ENCODE results near the gene FEV. TPM values are rescaled to one million over a fixed set of nuclear protein-coding genes. Genes with fewer than 3 reads are reported as not detected.
A peak's percentile ranks its signal among the peaks of the same experiment; 100 is the strongest.

FEV gene
- total RNA-seq, 1 experiment from 2014 or later: not detected

- no peak for DNase-seq (ENCODE audit: low spot score)
- in situ Hi-C loops (cut with HindIII; ENCODE audit: low sequenced_read_pairs): no loop called here
These were observed 3.0 kb downstream of the FEV start for GRCh38 chr2:218981881-218982585.

GRCh38 chr2:218981390-218981880 is 3.5 kb downstream of the FEV start:
- DNase-seq (ENCODE audit: low spot score): no peak
- in situ Hi-C loops (cut with HindIII; ENCODE audit: low sequenced_read_pairs): no loop called here

GRCh38 chr2:218980735-218981389 is 4.1 kb downstream of the FEV start:
- no peak for DNase-seq (ENCODE audit: low spot score)
- in situ Hi-C loops (cut with HindIII; ENCODE audit: low sequenced_read_pairs): no loop called here

DNA sequence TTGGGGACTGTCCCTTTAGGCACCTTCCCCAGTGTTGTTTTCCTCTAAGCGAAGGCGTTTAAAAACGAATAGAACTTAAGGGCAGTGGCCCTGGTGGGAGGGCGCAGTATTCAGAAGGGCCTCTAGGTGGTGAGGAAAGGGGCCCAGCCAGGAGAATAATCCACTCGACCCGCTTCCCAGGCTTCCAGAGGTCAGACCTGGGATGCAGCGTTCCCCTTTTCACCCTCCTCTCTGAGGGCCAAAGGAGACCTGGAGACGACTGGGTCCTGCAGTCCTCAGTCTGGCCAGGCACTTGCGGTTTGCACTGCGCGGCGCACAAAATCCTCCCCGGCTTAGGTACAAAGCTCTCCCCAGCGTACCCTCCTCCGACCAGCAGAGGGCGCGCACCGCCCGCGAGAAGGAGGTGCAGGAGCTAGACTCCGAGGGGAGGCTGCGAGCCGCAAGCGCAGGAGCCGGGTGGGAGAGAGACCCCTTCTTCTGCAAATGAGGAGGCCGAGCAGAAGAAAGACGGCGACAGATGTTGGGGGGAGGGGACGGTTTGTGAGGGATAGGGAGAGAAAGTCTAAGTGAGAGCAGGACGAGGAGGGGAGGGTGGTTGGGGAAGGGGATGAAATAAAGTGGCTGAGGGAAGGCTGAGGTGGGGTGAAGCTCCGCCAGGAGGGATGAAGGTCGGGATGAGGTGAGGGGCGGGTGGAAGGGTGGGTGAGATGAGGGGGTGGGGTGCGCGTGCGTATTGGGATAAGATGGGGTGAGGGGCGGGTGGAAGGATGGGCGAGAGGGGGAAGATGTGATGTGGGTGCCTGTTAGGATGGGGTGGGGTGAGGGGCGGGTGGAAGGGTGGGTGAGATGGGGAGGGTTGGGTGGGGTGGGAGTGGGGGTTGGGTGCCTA is 4.9 kb downstream of the FEV start:
- peak; percentile 82 for DNase-seq (ENCODE audit: low spot score)
- in situ Hi-C loops (cut with HindIII; ENCODE audit: low sequenced_read_pairs): no loop called here

- in situ Hi-C loops (cut with HindIII; ENCODE audit: low sequenced_read_pairs): no loop called here
- no peak for DNase-seq (ENCODE audit: low spot score)
These were observed 9.8 kb downstream of the FEV start for GRCh38 chr2:218975060-218975777.

GRCh38 chr2:218970894-218971293 is 14.1 kb downstream of the FEV start:
- DNase-seq (ENCODE audit: low spot score): no peak
- in situ Hi-C loops (cut with HindIII; ENCODE audit: low sequenced_read_pairs): no loop called here

DNA sequence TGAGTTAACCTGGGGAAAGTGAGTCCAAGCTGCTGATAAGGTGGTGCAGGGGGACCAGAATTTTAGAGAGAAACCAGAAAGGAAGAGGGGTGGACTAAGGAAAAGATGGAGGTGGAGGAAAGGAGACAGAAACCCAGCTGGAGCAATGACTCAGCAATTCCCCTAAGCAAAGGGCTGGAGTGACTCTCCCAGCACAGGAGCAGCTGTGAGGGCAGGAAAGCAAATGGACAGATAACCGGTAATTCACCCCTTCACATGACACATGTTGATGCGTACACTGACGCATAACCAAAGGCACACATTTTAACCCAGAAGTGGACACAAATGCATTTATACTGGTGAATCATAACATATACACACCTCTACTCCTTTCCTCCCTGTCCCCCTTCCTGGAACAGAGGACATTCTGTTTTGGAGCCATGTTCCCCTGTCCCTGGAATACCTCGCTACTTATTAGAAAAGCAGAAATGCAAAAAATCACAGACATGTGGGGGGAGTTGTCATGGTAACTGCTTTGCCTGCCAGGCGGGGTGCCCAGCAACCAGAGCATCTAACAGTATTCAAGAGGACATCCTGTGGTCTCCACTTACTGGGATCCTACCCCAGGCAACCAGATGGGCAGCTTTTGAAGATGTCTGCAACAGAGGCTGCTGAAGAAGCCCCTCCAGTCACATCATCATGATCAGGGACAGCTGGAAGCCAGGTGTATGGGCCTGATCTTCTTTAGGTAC is 20.8 kb downstream of the FEV start:
- DNase-seq (ENCODE audit: low spot score): peak; percentile 5
- in situ Hi-C loops (cut with HindIII; ENCODE audit: low sequenced_read_pairs): no loop called here

GRCh38 chr2:218963601-218964000 is 21.4 kb downstream of the FEV start:
- in situ Hi-C loops (cut with HindIII; ENCODE audit: low sequenced_read_pairs): no loop called here
- no peak for DNase-seq (ENCODE audit: low spot score)

- in situ Hi-C loops (cut with HindIII; ENCODE audit: low sequenced_read_pairs): no loop called here
These were observed 22.0 kb downstream of the FEV start for GRCh38 chr2:218962859-218963492.

GRCh38 chr2:218961651-218962570 is 23.1 kb downstream of the FEV start:
- in situ Hi-C loops (cut with HindIII; ENCODE audit: low sequenced_read_pairs): no loop called here
- peak; percentile 8 for DNase-seq (ENCODE audit: low spot score)

More at GRCh38 chr2:218962859-218963492, 22.0 kb downstream of the FEV start:
- peak; percentile 97 for DNase-seq (ENCODE audit: low spot score)

DNA sequence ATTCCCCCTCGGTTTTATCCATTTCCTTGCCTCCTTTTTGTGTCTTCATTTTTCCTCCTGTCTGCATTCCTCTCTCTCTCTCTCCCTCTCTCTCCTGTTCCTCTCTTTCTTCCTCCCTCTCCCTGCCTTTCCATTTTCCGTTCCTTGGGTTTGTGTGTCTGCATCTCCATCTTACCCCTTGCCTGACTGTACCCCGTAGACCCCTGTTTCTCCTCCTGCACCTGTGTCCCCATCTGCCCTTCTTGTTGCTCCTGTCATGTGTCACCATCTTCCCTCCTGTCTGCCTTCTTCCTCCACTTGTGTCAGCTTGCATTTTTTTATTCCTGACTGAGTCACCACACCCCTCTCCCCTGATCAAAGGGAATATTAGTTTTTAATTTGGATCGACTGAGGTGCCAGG is 23.8 kb downstream of the FEV start:
- DNase-seq (ENCODE audit: low spot score): peak; percentile 7
- in situ Hi-C loops (cut with HindIII; ENCODE audit: low sequenced_read_pairs): no loop called here

- peak; percentile 41 for DNase-seq (ENCODE audit: low spot score)
- in situ Hi-C loops (cut with HindIII; ENCODE audit: low sequenced_read_pairs): no loop called here
These were observed 24.4 kb downstream of the FEV start for GRCh38 chr2:218960309-218961165.

DNA sequence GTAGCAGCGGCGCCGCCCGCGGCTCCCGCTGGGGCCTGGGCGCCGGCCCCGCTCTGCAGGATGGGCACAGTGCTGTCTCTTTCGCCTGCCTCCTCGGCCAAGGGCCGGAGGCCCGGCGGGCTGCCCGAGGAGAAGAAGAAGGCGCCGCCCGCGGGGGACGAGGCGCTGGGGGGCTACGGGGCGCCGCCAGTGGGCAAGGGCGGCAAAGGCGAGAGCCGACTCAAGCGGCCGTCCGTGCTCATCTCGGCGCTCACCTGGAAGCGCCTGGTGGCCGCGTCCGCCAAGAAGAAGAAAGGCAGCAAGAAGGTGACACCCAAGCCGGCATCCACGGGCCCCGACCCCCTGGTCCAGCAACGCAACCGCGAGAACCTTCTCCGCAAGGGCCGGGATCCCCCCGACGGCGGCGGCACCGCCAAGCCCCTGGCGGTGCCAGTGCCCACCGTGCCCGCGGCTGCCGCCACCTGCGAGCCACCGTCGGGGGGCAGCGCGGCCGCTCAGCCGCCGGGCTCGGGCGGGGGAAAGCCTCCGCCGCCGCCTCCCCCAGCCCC is 25.1 kb downstream of the FEV start:
- in situ Hi-C loops (cut with HindIII; ENCODE audit: low sequenced_read_pairs): no loop called here
- peak; percentile 15 for DNase-seq (ENCODE audit: low spot score)

GRCh38 chr2:218959141-218959731 is 25.7 kb downstream of the FEV start, which contains the start of gene CDK5R2:
CDK5R2 (plus strand) TSS chr2:218959666; CDS start chr2:218959821, 155 bp downstream.
- DNase-seq (ENCODE audit: low spot score): peak; percentile 96
- in situ Hi-C loops (cut with HindIII; ENCODE audit: low sequenced_read_pairs): no loop called here

GRCh38 chr2:218958276-218958675 is 26.7 kb downstream of the FEV start:
- peak; percentile 6 for DNase-seq (ENCODE audit: low spot score)
- in situ Hi-C loops (cut with HindIII; ENCODE audit: low sequenced_read_pairs): no loop called here
